Measurements from ENCODE around the gene OR11A1.

Gene OR11A1

GRCh38 chr6:29424168-29424567 is 32.7 kb downstream of the OR11A1 start:
- Histone ChIP-seq H3K4me3 (ENCODE audit: insufficient read depth, low read depth, low read length) (no peak overlapping the region), H3K36me3 (ENCODE audit: control insufficient read depth, insufficient read depth, low read length) (no peaks in the 10 kb centered on the region), H3K27ac (ENCODE audit: insufficient read depth, low read depth, low read length, poor library complexity, severe bottlenecking) (no peak overlapping the region), H3K9me3 (ENCODE audit: control insufficient read depth, low read length) (no peaks in the 10 kb centered on the region), H3K4me1 (ENCODE audit: control insufficient read depth, insufficient read depth, low read length) (no peaks in the 10 kb centered on the region), H3K27me3 (ENCODE audit: control insufficient read depth, insufficient read depth, low read length, poor library complexity, severe bottlenecking) (no peaks in the 10 kb centered on the region)
- WGBS, 2 experiments: 97 to 100% methylated on average over 2 of the region's 2 CpGs

- H3K9me3 ChIP-seq (ENCODE audit: control insufficient read depth, low read length): no peaks in the 10 kb centered on the region
- no peak overlapping the region for H3K27ac ChIP-seq (ENCODE audit: insufficient read depth, low read depth, low read length, poor library complexity, severe bottlenecking)
- no peaks in the 10 kb centered on the region for H3K27me3 ChIP-seq (ENCODE audit: control insufficient read depth, insufficient read depth, low read length, poor library complexity, severe bottlenecking)
- H3K4me1 ChIP-seq (ENCODE audit: control insufficient read depth, insufficient read depth, low read length): no peaks in the 10 kb centered on the region
- H3K36me3 ChIP-seq (ENCODE audit: control insufficient read depth, insufficient read depth, low read length): no peaks in the 10 kb centered on the region
- H3K4me3 ChIP-seq (ENCODE audit: insufficient read depth, low read depth, low read length): no peak overlapping the region
- WGBS, 2 experiments: 92 to 94% methylated on average over 3 of the region's 3 CpGs
These were observed 37.4 kb downstream of the OR11A1 start for GRCh38 chr6:29419516-29419915.

GRCh38 chr6:29414588-29414987 is 42.3 kb downstream of the OR11A1 start, which contains the start of gene OR12D1:
Gene OR12D1, plus strand, starts transcription at chr6:29414928.
- no peak within 1 kb of the TSS for H3K4me3 ChIP-seq (ENCODE audit: insufficient read depth, low read depth, low read length)
- H3K9me3 ChIP-seq (ENCODE audit: control insufficient read depth, low read length): no peaks in the 10 kb centered on the region
- H3K4me1 ChIP-seq (ENCODE audit: control insufficient read depth, insufficient read depth, low read length): no peaks in the 10 kb centered on the region
- no peaks in the 10 kb centered on the region for H3K27me3 ChIP-seq (ENCODE audit: control insufficient read depth, insufficient read depth, low read length, poor library complexity, severe bottlenecking)
- no peak within 1 kb of the TSS for H3K27ac ChIP-seq (ENCODE audit: insufficient read depth, low read depth, low read length, poor library complexity, severe bottlenecking)
- H3K36me3 ChIP-seq (ENCODE audit: control insufficient read depth, insufficient read depth, low read length): no peaks in the 10 kb centered on the region

- H3K4me3 ChIP-seq (ENCODE audit: insufficient read depth, low read depth, low read length): no peak overlapping the region
- no peak overlapping the region for H3K27ac ChIP-seq (ENCODE audit: insufficient read depth, low read depth, low read length, poor library complexity, severe bottlenecking)
- H3K36me3 ChIP-seq (ENCODE audit: control insufficient read depth, insufficient read depth, low read length): no peaks in the 10 kb centered on the region
- WGBS, 2 experiments: 88 to 94% methylated on average over 1 of the region's 1 CpG
- no peaks in the 10 kb centered on the region for H3K4me1 ChIP-seq (ENCODE audit: control insufficient read depth, insufficient read depth, low read length)
- no peaks in the 10 kb centered on the region for H3K27me3 ChIP-seq (ENCODE audit: control insufficient read depth, insufficient read depth, low read length, poor library complexity, severe bottlenecking)
- no peaks in the 10 kb centered on the region for H3K9me3 ChIP-seq (ENCODE audit: control insufficient read depth, low read length)
These were observed 53.1 kb downstream of the OR11A1 start for GRCh38 chr6:29403801-29404200.

- Histone ChIP-seq H3K4me3 (ENCODE audit: insufficient read depth, low read depth, low read length) (no peak overlapping the region), H3K36me3 (ENCODE audit: control insufficient read depth, insufficient read depth, low read length) (no peaks in the 10 kb centered on the region), H3K27ac (ENCODE audit: insufficient read depth, low read depth, low read length, poor library complexity, severe bottlenecking) (no peak overlapping the region), H3K27me3 (ENCODE audit: control insufficient read depth, insufficient read depth, low read length, poor library complexity, severe bottlenecking) (no peaks in the 10 kb centered on the region), H3K9me3 (ENCODE audit: control insufficient read depth, low read length) (no peaks in the 10 kb centered on the region), H3K4me1 (ENCODE audit: control insufficient read depth, insufficient read depth, low read length) (no peaks in the 10 kb centered on the region)
- WGBS, 2 experiments: 73 to 88% methylated on average over 1 to 2 of the region's 2 CpGs
These were observed 57.3 kb downstream of the OR11A1 start for GRCh38 chr6:29399525-29399924.

GRCh38 chr6:29395331-29395730 is 61.5 kb downstream of the OR11A1 start, which contains the start of gene OR12D2:
Gene OR12D2, plus strand, starts transcription at chr6:29395631. Its CDS starts 1,069 bp downstream, at chr6:29396700.
- Histone ChIP-seq H3K36me3 (ENCODE audit: control insufficient read depth, insufficient read depth, low read length) (no peaks in the 10 kb centered on the region), H3K27me3 (ENCODE audit: control insufficient read depth, insufficient read depth, low read length, poor library complexity, severe bottlenecking) (no peaks in the 10 kb centered on the region), H3K9me3 (ENCODE audit: control insufficient read depth, low read length) (no peaks in the 10 kb centered on the region), H3K4me3 (ENCODE audit: insufficient read depth, low read depth, low read length) (no peak within 1 kb of the TSS), H3K27ac (ENCODE audit: insufficient read depth, low read depth, low read length, poor library complexity, severe bottlenecking) (no peak within 1 kb of the TSS), H3K4me1 (ENCODE audit: control insufficient read depth, insufficient read depth, low read length) (no peaks in the 10 kb centered on the region)

- Histone ChIP-seq H3K36me3 (ENCODE audit: control insufficient read depth, insufficient read depth, low read length) (no peaks in the 10 kb centered on the region), H3K9me3 (ENCODE audit: control insufficient read depth, low read length) (no peaks in the 10 kb centered on the region), H3K27me3 (ENCODE audit: control insufficient read depth, insufficient read depth, low read length, poor library complexity, severe bottlenecking) (no peaks in the 10 kb centered on the region), H3K4me1 (ENCODE audit: control insufficient read depth, insufficient read depth, low read length) (no peaks in the 10 kb centered on the region), H3K27ac (ENCODE audit: insufficient read depth, low read depth, low read length, poor library complexity, severe bottlenecking) (no peak overlapping the region), H3K4me3 (ENCODE audit: insufficient read depth, low read depth, low read length) (no peak overlapping the region)
- 70 to 86% methylated on average over 3 to 4 of the region's 4 CpGs for WGBS, 2 experiments
These were observed 68.3 kb downstream of the OR11A1 start for GRCh38 chr6:29388533-29388932.

GRCh38 chr6:29376003-29376402 is 80.9 kb downstream of the OR11A1 start:
- Histone ChIP-seq H3K27ac (ENCODE audit: insufficient read depth, low read depth, low read length, poor library complexity, severe bottlenecking) (no peak overlapping the region), H3K27me3 (ENCODE audit: control insufficient read depth, insufficient read depth, low read length, poor library complexity, severe bottlenecking) (no peaks in the 10 kb centered on the region), H3K9me3 (ENCODE audit: control insufficient read depth, low read length) (no peaks in the 10 kb centered on the region), H3K4me3 (ENCODE audit: insufficient read depth, low read depth, low read length) (no peak overlapping the region), H3K36me3 (ENCODE audit: control insufficient read depth, insufficient read depth, low read length) (no peaks in the 10 kb centered on the region), H3K4me1 (ENCODE audit: control insufficient read depth, insufficient read depth, low read length) (no peaks in the 10 kb centered on the region)

Data from ectodermal cell (in vitro differentiated cells).